Ishikawa (cell line): ENCODE results near the gene PDCD1.

Experiments
- CEBPB ChIP-seq: IDR thresholded peaks from 2 replicates; pipeline ENCODE4 v1.6.1; 2012
- CREB1 ChIP-seq: IDR thresholded peaks from 2 replicates; pipeline ENCODE4 v1.6.1; 2012; ENCODE audit warnings: low read depth
- EGR1 ChIP-seq: IDR thresholded peaks from 2 replicates; pipeline ENCODE4 v1.6.1; 2012
- EP300 ChIP-seq: IDR thresholded peaks from 2 replicates; pipeline ENCODE4 v1.6.1; 2012; ENCODE audit warnings: borderline replicate concordance
- FOXM1 ChIP-seq: IDR thresholded peaks from 2 replicates; pipeline ENCODE4 v1.6.1; 2012; ENCODE audit warnings: low read depth, borderline replicate concordance
- NFIC ChIP-seq: IDR thresholded peaks from 2 replicates; pipeline ENCODE4 v1.6.1; 2012
- RAD21 ChIP-seq: IDR thresholded peaks from 2 replicates; pipeline ENCODE4 v1.6.1; 2012; ENCODE audit warnings: low read depth
- TAF1 ChIP-seq: IDR thresholded peaks from 2 replicates; pipeline ENCODE4 v1.6.1; 2012; ENCODE audit warnings: low read depth, mild to moderate bottlenecking
- TCF12 ChIP-seq: IDR thresholded peaks from 2 replicates; pipeline ENCODE4 v1.6.1; 2012; ENCODE audit warnings: low read depth
- TEAD4 ChIP-seq: IDR thresholded peaks from 2 replicates; pipeline ENCODE4 v1.6.1; 2012
- YY1 ChIP-seq: IDR thresholded peaks from 2 replicates; pipeline ENCODE4 v1.6.1; 2012; ENCODE audit warnings: low read depth
- ZBTB7A ChIP-seq: IDR thresholded peaks from 2 replicates; pipeline ENCODE4 v1.6.1; 2012; ENCODE audit warnings: low read depth
- TF ChIP-seq, protein P1 (sequence below): IDR thresholded peaks from 2 replicates; pipeline ENCODE4 v1.6.1; 2012
- TF ChIP-seq, protein P2 (sequence below): IDR thresholded peaks from 2 replicates; pipeline ENCODE4 v1.6.1; 2012
- TF ChIP-seq, protein P3 (sequence below): IDR thresholded peaks from 2 replicates; pipeline ENCODE4 v1.6.1; 2012; ENCODE audit warnings: low read depth, mild to moderate bottlenecking

Gene PDCD1

DNA sequence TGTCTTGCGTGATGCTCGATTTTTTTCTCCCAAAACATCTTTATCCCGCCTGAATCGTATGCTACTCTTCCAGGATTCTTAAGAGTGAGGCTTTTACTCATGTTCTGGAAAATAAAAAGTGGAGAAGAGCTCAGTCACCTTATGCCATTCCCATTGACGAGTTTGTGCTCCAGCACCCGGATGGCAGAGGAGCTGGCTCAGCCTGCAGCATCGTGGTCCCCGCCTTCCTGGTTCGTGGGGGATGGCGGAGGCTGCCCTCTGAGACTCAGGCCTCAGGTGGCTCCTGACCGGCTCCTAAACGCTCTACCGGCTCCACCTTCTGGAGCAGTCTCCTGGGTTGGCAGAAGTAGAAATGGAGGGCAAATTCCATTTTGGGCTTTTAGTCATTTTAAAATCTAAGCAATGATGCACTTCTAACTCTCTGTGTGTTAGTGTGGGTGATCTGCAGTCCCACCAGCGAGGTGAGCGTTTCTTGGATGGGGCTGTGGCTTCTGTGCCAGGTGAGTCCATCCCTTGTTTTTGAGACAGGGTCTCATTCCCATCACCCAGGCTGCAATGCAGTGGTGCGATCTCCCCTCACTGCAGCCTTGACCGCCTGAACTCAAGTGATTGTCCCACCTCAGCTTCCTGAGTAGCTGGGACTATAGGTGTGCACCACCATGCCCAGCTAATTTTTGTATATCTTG is 38.7 kb upstream of the PDCD1 start:
- TF ChIP-seq, protein P1, sequence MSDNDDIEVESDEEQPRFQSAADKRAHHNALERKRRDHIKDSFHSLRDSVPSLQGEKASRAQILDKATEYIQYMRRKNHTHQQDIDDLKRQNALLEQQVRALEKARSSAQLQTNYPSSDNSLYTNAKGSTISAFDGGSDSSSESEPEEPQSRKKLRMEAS, result no peak
- no peak for TF ChIP-seq FOXM1
- TF ChIP-seq YY1, result no peak
- no peak for TF ChIP-seq EGR1
- no peak for TF ChIP-seq NFIC

DNA sequence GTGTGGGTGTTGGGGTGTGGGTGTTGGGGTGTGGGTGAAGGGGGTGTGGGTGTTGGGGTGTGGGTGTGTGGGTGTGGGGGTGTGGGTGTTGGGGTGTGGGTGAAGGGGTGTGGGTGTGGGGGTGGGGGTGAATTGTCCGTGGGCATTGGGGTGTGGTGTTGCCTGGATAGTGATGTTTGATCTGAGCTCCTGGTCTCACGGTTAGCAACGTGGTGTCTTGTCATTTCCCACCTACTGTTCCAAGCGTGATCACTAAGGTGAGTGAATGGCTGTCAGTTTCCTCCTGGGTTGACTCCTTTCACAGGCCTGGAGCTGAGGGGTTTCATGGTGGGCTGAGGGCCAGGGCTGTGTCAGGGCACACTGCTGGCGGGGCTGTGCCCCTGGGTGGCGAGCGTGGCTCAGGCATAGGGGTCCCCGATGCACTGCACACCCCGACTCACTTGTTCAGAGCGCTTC is 38.1 kb upstream of the PDCD1 start:
- TF ChIP-seq TEAD4 (no peak), TAF1 (no peak), EGR1 (no peak), FOXM1 (no peak), CREB1 (no peak), TCF12 (no peak), YY1 (no peak), ZBTB7A (no peak), RAD21 (no peak), CEBPB (no peak), NFIC (no peak), EP300 (no peak)
- TF ChIP-seq, protein P2, sequence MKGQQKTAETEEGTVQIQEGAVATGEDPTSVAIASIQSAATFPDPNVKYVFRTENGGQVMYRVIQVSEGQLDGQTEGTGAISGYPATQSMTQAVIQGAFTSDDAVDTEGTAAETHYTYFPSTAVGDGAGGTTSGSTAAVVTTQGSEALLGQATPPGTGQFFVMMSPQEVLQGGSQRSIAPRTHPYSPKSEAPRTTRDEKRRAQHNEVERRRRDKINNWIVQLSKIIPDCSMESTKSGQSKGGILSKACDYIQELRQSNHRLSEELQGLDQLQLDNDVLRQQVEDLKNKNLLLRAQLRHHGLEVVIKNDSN, result no peak
- TF ChIP-seq, protein P1, result no peak
- TF ChIP-seq, protein P3, sequence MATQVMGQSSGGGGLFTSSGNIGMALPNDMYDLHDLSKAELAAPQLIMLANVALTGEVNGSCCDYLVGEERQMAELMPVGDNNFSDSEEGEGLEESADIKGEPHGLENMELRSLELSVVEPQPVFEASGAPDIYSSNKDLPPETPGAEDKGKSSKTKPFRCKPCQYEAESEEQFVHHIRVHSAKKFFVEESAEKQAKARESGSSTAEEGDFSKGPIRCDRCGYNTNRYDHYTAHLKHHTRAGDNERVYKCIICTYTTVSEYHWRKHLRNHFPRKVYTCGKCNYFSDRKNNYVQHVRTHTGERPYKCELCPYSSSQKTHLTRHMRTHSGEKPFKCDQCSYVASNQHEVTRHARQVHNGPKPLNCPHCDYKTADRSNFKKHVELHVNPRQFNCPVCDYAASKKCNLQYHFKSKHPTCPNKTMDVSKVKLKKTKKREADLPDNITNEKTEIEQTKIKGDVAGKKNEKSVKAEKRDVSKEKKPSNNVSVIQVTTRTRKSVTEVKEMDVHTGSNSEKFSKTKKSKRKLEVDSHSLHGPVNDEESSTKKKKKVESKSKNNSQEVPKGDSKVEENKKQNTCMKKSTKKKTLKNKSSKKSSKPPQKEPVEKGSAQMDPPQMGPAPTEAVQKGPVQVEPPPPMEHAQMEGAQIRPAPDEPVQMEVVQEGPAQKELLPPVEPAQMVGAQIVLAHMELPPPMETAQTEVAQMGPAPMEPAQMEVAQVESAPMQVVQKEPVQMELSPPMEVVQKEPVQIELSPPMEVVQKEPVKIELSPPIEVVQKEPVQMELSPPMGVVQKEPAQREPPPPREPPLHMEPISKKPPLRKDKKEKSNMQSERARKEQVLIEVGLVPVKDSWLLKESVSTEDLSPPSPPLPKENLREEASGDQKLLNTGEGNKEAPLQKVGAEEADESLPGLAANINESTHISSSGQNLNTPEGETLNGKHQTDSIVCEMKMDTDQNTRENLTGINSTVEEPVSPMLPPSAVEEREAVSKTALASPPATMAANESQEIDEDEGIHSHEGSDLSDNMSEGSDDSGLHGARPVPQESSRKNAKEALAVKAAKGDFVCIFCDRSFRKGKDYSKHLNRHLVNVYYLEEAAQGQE, result no peak

DNA sequence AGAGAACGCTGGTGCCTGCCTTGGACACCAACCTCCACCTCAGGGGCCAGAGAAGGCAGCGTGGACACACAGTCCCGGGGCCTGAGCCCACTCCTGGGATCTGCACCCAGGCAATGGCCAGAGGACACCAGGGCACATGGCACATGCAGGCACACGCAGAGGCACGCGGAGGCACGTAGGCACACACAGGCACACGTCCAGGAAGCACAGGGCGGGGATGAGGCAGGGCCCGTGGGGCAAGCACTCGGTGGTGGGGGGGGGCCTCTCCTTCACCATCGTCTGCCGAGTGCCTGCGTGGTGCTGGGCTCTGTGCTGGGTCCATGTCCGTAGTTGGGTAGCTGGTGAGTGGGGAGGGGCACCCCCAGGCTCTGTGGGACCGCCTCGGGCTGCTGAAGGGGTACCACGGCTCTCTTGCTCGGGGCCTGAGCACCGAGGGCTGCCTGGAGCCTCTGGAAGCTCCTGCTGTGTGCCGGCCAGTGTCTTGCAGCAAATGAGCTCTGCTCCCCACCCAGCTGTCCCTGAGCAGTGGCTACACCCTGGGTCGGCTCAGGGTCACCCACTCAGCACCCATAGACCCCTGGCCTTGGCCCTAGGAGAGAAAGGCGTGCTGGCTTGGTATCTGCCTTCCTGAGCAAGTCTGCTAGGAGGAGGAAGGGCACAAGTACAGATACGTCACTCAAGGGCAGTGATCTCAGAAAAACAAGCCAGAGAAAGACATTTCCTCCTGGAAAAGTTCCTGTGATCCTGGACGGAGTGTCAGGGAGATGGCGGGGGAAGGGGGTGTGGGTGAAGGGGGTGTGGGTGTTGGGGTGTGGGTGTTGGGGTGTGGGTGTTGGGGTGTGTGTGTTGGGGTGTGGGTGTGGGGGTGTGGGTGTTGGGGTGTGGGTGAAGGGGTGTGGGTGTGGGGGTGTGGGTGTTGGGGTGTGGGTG is 37.3 kb upstream of the PDCD1 start:
- TF ChIP-seq RAD21, result no peak
- TF ChIP-seq CEBPB, result no peak
- TF ChIP-seq, protein P2, result no peak
- TF ChIP-seq TAF1, result no peak
- TF ChIP-seq, protein P3, result no peak

DNA sequence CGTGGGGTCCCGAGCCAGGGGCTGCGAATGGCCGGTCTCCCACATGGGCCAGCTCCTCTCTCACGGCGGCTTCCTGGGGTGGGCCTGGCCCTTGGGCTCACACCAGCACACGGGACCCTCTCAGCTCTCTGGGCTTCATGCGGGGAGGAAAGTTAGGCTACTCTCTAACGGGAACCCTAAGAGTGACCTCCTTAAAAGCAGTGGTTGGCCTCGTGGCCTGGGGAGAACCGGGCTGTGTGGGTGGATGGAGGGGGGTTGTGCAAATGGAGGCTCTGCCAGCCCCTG is 36.7 kb upstream of the PDCD1 start:
- TF ChIP-seq, protein P3, result no peak
- TF ChIP-seq, protein P2, result no peak
